H1 (cell line): ENCODE results near the gene CDH1. TPM values are rescaled to one million over a fixed set of nuclear protein-coding genes. Genes with fewer than 3 reads are reported as not detected.

ENCODE experiments used
- CTCF ChIA-PET: fragments of 300-600 bp; sonication (Branson Sonifier 250); formaldehyde crosslinking; loops from one replicate; lab custom pipeline; 2021; ENCODE audit not compliant: partially characterized antibody; lab: Charles Lee
- POLR2A ChIA-PET: fragments of 300-600 bp; sonication (Branson Sonifier 250); formaldehyde crosslinking; loops from one replicate; lab custom pipeline; 2021; ENCODE audit warnings: inconsistent platforms; ENCODE audit not compliant: partially characterized antibody; lab: Charles Lee
- DNase-seq, 2 experiments: peaks; one replicate each; pipeline versions ENCODE4 v3.0.0 to v3.0.0-alpha.2; 2010 to 2022; ENCODE audit warnings: low spot score in 2 of 2, low read depth in 1 of 2, mixed read lengths in 1 of 2
- FAIRE-seq: peaks from 2 replicates; lab custom pipeline; 2011; peaks lifted over from hg19 to GRCh38; lab: Jason Lieb, UNC
- H2AFZ ChIP-seq: 2 replicates; pipeline ENCODE4 v1.8.1; 2012; ENCODE audit warnings: low read length, inconsistent platforms
- H2AK5ac ChIP-seq: 2 replicates; pipeline ENCODE4 v1.6.1; 2013; ENCODE audit warnings: low read depth, low read length
- H2BK120ac ChIP-seq: replicated peaks from 2 replicates; pipeline ENCODE3; 2013; ENCODE audit warnings: low read depth, low read length, inconsistent platforms
- H2BK12ac ChIP-seq: 2 replicates; pipeline ENCODE4 v1.6.1; 2013; ENCODE audit warnings: low read depth, low read length
- H2BK15ac ChIP-seq: 2 replicates; pipeline ENCODE4 v1.6.1; 2013; ENCODE audit warnings: low read length
- H2BK20ac ChIP-seq: 2 replicates; pipeline ENCODE4 v1.6.1; 2013; ENCODE audit warnings: low read length
- H2BK5ac ChIP-seq: 2 replicates; pipeline ENCODE4 v1.6.1; 2013; ENCODE audit warnings: low read depth, low read length
- H3K14ac ChIP-seq: 2 replicates; pipeline ENCODE4 v1.6.1; 2013; ENCODE audit warnings: inconsistent platforms; ENCODE audit not compliant: insufficient read length
- H3K18ac ChIP-seq: 2 replicates; pipeline ENCODE4 v1.6.1; 2013; ENCODE audit warnings: low read length; ENCODE audit errors: extremely low read depth
- H3K23ac ChIP-seq: 2 replicates; pipeline ENCODE4 v1.6.1; 2013; ENCODE audit warnings: inconsistent platforms; ENCODE audit not compliant: insufficient read length
- H3K23me2 ChIP-seq: 2 replicates; pipeline ENCODE4 v1.6.1; 2013; ENCODE audit warnings: low read depth, low read length
- H3K27ac ChIP-seq: 2 replicates; pipeline ENCODE4 v1.6.1; 2011; ENCODE audit warnings: low read depth, low read length, inconsistent platforms
- H3K27me3 ChIP-seq, 4 experiments: replicated peaks in 1 of 4; 1 replicate in 1 of 4; 2 replicates in 3 of 4; pipeline versions ENCODE4 v1.6.1 to v1.8.1; 2011 to 2013; ENCODE audit warnings: low read length in 3 of 4, mild to moderate bottlenecking in 3 of 4, inconsistent platforms in 2 of 4, mixed read lengths in 2 of 4, moderate library complexity in 1 of 4; ENCODE audit not compliant: control insufficient read depth in 3 of 4, insufficient read depth in 3 of 4; ENCODE audit errors: extremely low read depth in 1 of 4
- H3K36me3 ChIP-seq, 4 experiments: 2 replicates each; pipeline versions ENCODE4 v1.6.1 to v1.8.1; 2011 to 2013; ENCODE audit warnings: mild to moderate bottlenecking in 4 of 4, low read length in 3 of 4, moderate library complexity in 2 of 4, control low read depth in 1 of 4, inconsistent platforms in 1 of 4; ENCODE audit not compliant: insufficient read depth in 4 of 4, control insufficient read depth in 2 of 4
- H3K4ac ChIP-seq: replicated peaks from 2 replicates; pipeline ENCODE3; 2013; ENCODE audit warnings: low read length, low read depth, mixed read lengths, inconsistent platforms; ENCODE audit not compliant: insufficient read length
- H3K4me1 ChIP-seq, 4 experiments: replicated peaks in 1 of 4; 1 replicate in 1 of 4; 2 replicates in 3 of 4; pipeline versions ENCODE4 v1.6.1 to v1.8.1; 2011 to 2013; ENCODE audit warnings: low read length in 3 of 4, inconsistent platforms in 2 of 4, mixed read lengths in 1 of 4; ENCODE audit not compliant: insufficient read depth in 4 of 4, control insufficient read depth in 3 of 4
- H3K4me2 ChIP-seq, 2 experiments: 2 replicates each; pipeline versions ENCODE4 v1.6.1 to v1.8.1; 2011 to 2013; ENCODE audit warnings: low read depth in 2 of 2, low read length in 2 of 2, control low read depth in 1 of 2, inconsistent platforms in 1 of 2, mild to moderate bottlenecking in 1 of 2; ENCODE audit not compliant: insufficient read depth in 1 of 2
- H3K4me3 ChIP-seq, 4 experiments: fragments of 200-600, 300-600 bp in 1 of 4; sonication (generic), shearing (Covaris generic), sonication (Bioruptor Twin) in 1 of 4; 2 replicates each; pipeline versions ENCODE4 v1.5.1 to v1.8.1; 2011 to 2016; ENCODE audit warnings: low read length in 4 of 4, low read depth in 3 of 4, control low read depth in 2 of 4, inconsistent platforms in 2 of 4, mild to moderate bottlenecking in 2 of 4, mixed read lengths in 1 of 4, moderate library complexity in 1 of 4; ENCODE audit not compliant: insufficient read depth in 2 of 4; ENCODE audit errors: extremely low read depth in 1 of 4
- H3K56ac ChIP-seq: replicated peaks from 2 replicates; pipeline ENCODE3; 2013; ENCODE audit warnings: low read depth, mild to moderate bottlenecking, mixed read lengths, low read length, inconsistent platforms; ENCODE audit not compliant: insufficient read length
- H3K79me1 ChIP-seq: 2 replicates; pipeline ENCODE4 v1.6.1; 2013; ENCODE audit warnings: low read depth, low read length, control low read depth
- H3K79me2 ChIP-seq, 2 experiments: 2 replicates each; pipeline versions ENCODE4 v1.6.1 to v1.8.1; 2012 to 2013; ENCODE audit warnings: low read length in 2 of 2, mild to moderate bottlenecking in 2 of 2, inconsistent platforms in 1 of 2; ENCODE audit not compliant: insufficient read depth in 2 of 2, control insufficient read depth in 1 of 2
- H3K9ac ChIP-seq, 4 experiments: replicated peaks in 1 of 4; 1 replicate in 1 of 4; 2 replicates in 3 of 4; pipeline versions ENCODE4 v1.6.1 to v1.8.1; 2011 to 2013; ENCODE audit warnings: low read depth in 3 of 4, low read length in 3 of 4, control low read depth in 2 of 4, mild to moderate bottlenecking in 2 of 4, moderate library complexity in 2 of 4, inconsistent platforms in 1 of 4; ENCODE audit errors: extremely low read depth in 1 of 4
- H3K9me3 ChIP-seq, 2 experiments: 2 replicates each; pipeline versions ENCODE4 v1.6.1 to v1.8.1; 2012 to 2013; ENCODE audit warnings: mild to moderate bottlenecking in 2 of 2, moderate library complexity in 2 of 2, control low read depth in 1 of 2, inconsistent platforms in 1 of 2, low read depth in 1 of 2, low read length in 1 of 2, mixed read lengths in 1 of 2; ENCODE audit not compliant: insufficient read depth in 2 of 2
- H4K20me1 ChIP-seq, 2 experiments: replicated peaks in 1 of 2; 2 replicates each; pipeline versions ENCODE3 to v1.8.1; 2011 to 2013; ENCODE audit warnings: inconsistent platforms in 2 of 2, low read length in 2 of 2, mild to moderate bottlenecking in 1 of 2; ENCODE audit not compliant: insufficient read depth in 2 of 2, control insufficient read depth in 1 of 2
- H4K5ac ChIP-seq: 2 replicates; pipeline ENCODE4 v1.6.1; 2013; ENCODE audit warnings: low read length, low read depth, mixed read lengths, inconsistent platforms; ENCODE audit not compliant: insufficient read length
- H4K8ac ChIP-seq: 2 replicates; pipeline ENCODE4 v1.8.0; 2013; ENCODE audit warnings: mild to moderate bottlenecking, moderate library complexity, low read length, inconsistent platforms; ENCODE audit not compliant: insufficient read depth; ENCODE audit errors: extremely low read depth
- H4K91ac ChIP-seq: replicated peaks from 2 replicates; pipeline ENCODE3; 2013; ENCODE audit warnings: low read length, mixed read lengths, inconsistent platforms; ENCODE audit not compliant: insufficient read length
- NRF1 ChIP-seq: IDR thresholded peaks from 2 replicates; pipeline ENCODE4 v1.6.1; 2011; ENCODE audit warnings: mild to moderate bottlenecking, low read depth, low read length, improper control_type of control experiment
- TEAD4 ChIP-seq: IDR thresholded peaks from 2 replicates; pipeline ENCODE4 v1.6.1; 2012; ENCODE audit warnings: low read depth, low read length, inconsistent platforms, mixed read lengths
- polyA plus RNA-seq, 7 experiments: library from polyadenylated mRNA; depleted of rRNA in 3 of 7; stranded (reverse) in 5 of 7; unstranded in 2 of 7; fragments of >200 nt in 5 of 7; fragments of 200-250 nt in 2 of 7; gene quantifications; 1 replicate in 5 of 7; 2 replicates in 1 of 7; 4 replicates in 1 of 7; pipeline versions ENCODE4 v1.2.1 to v1.2.3, GENCODE V29; 2011 to 2013; ENCODE audit warnings: missing spikeins in 2 of 7, mixed read lengths in 2 of 7
- total RNA-seq: library from RNA; stranded (reverse); fragmentation: NEBNext Ultra II Directional; extraction: Animal tissue kit (Norgen Biotek cat#: 25700); gene quantifications from 2 replicates; pipeline ENCODE4 v1.2.1, GENCODE V29; 2021

CDH1 gene
- total and polyA plus RNA-seq, 2 of the 8 experiments (the other 6 are each of a cell fraction or from before 2014, with no cell fraction given): 133 to 265 TPM

GRCh38 chr16:68757625-68757935, 20.5 kb downstream of the CDH1 start:
- H4K91ac ChIP-seq: no peak overlapping the region
- H4K8ac ChIP-seq: no peak overlapping the region
- FAIRE-seq (no peak), DNase-seq (no peak)
- peaks cover 4 to 86% of the 10 kb centered on the region in 2 experiments; a peak in 3 of 4 replicates for H3K79me2 ChIP-seq
- H3K23me2 ChIP-seq: no peaks in the 10 kb centered on the region; the same call in 1 of the 2 replicates
- H2AFZ ChIP-seq: no peak overlapping the region
- H2BK5ac ChIP-seq: no peak overlapping the region
- no peak overlapping the region for H3K56ac ChIP-seq
- no peak overlapping the region for H3K27ac ChIP-seq
- no peaks in the 10 kb centered on the region for H3K27me3 ChIP-seq
- no peak overlapping the region for H2BK15ac ChIP-seq
- no peak overlapping the region for H3K9ac ChIP-seq
- peaks cover 10% of the 10 kb centered on the region; the same call in 1 of the 2 replicates for H3K79me1 ChIP-seq
- H2BK120ac ChIP-seq: no peak overlapping the region
- H4K5ac ChIP-seq: no peak overlapping the region
- no peak overlapping the region for H2AK5ac ChIP-seq
- H3K14ac ChIP-seq: no peak overlapping the region
- peaks cover 3 to 8% of the 10 kb centered on the region in 2 experiments for H4K20me1 ChIP-seq
- H3K4me3 ChIP-seq: no peak overlapping the region
- CTCF ChIA-PET: interaction anchor here (0.8 to 2.0 kb wide), 5 partner anchors 12 to 71 kb away, joined by 3 to 13 read pairs (median 4); no protein-coding TSS in a partner anchor
- H3K4ac ChIP-seq: no peak overlapping the region
- H3K23ac ChIP-seq: no peak overlapping the region
- no peak overlapping the region for H3K18ac ChIP-seq
- TF ChIP-seq TEAD4: no peak
- no peak for TF ChIP-seq NRF1
- no peak overlapping the region for H2BK12ac ChIP-seq
- POLR2A ChIA-PET: interaction anchor here (1.2 to 3.3 kb wide), 3 partner anchors 10 to 25 kb away, joined by 3 to 16 read pairs (median 13); no protein-coding TSS in a partner anchor
- H3K9me3 ChIP-seq: no peaks in the 10 kb centered on the region
- peaks cover 0 to 13% (median 0%) of the 10 kb centered on the region in 4 experiments; a peak in 3 of 8 replicates for H3K36me3 ChIP-seq
- no peak overlapping the region for H3K4me2 ChIP-seq
- no peak overlapping the region for H2BK20ac ChIP-seq
- peaks cover 3 to 25% (median 20%) of the 10 kb centered on the region in 4 experiments for H3K4me1 ChIP-seq
